Measurements from ENCODE around the gene CACNA2D4. TPM values are rescaled to one million over a fixed set of nuclear protein-coding genes. Genes with fewer than 3 reads are reported as not detected.

CACNA2D4 gene
- total RNA-seq, 1 donor from 2014 or later: 0.72 TPM

DNA sequence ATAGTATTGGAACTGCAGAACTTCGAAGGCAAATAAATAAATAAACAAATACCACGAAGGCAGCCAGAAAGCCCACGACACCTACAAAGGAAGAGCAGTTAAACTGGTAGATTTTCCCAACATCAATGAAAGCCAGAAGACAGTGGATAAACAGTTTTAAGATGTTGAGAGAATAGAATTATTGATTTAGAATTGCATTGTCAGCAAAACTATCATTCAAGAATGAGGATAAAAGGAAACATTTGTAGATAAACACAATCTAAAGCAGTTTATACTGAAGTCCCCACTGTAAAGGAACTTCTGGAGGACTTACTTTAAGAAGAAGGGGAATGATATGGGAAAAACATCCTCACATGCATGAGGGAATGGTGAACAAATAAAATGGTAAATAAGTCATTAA, 29.5 kb downstream of the CACNA2D4 start:
- no peak for DNase-seq (ENCODE audit: low spot score)

DNA sequence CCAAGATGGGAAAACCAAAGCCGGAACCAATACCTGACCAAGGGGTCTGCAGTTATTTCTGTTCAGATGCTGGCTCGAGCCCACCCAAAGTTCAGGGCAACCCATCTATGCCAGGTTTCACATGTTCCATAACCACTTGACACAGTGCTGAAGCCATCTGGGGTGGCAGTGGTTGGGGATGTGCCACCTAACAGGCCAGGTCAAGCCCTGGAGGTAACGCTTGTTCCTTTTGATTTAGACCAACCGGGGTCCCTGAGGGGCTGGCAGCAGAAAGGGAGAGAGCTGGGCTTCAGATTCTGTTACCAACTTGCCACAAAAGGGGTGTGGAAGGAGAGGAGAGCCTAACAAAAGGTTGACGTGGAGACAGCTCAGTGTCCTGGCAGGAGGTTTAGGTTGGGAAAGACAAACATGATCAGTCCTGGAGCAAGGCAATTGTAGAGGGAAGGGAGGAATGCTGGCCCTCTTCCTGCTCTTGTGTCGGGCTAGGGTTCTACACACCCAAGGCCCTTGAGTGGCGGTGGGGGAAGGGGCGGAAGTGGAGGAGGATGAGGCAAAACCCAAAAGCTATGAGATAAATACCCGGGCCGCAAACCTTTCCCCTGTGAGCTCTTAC, 31.9 kb downstream of the CACNA2D4 start:
- DNase-seq (ENCODE audit: low spot score): no peak

DNA sequence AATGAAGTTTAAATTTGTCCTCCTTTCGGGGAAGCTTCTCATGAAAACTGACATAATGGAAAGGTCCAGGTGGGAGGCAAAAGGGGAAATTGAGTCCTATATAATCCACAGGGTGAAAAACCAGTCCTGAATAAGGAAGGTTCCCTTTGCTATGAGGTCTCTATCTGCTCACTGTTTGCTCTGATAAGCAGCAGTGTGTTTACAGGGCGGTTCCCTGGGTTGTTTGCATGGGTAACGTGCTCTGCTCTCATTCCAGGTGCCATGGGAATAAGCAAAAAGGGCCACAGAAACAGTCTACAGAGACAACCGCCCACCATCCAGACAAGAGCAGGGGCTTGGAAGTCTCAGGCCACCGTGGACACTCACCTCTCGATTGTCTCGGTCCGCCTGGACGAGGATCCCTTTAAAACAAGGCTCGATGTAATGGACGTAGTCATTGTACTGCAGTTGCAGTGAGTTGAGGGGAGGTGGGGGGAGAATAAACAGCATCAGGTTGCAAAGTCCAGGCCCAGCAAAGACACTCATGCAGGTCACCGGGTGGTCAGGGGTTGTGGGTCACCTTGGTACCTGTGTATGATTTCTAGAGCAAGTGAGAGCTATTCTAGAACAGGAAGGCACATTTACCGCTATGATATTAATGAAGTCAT, 32.7 kb downstream of the CACNA2D4 start:
- no peak for DNase-seq (ENCODE audit: low spot score)

DNA sequence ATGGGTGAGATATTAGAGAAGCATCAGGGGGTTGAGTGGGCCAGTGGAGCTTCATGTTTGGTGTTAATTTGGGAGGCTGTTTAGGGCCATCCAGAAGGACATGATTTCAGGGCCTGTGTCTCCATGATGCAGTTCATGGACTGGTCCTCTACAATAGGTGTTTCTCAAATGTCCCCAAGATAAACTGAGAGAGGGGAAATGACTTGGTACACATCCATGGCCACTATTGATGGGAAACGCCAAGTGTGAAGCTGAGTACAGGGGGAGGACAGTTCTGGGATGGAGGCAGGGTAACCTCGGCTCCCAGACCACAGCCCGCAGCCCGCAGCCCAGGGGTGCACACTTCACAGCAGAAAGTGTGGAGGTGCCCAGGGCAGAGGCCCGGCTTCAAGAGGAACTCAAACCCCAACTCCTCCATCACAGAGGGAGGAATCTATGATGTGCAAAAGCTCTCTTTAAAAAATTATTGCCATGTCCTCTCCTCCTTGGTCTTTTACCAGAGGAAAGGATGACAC, 33.3 kb downstream of the CACNA2D4 start:
- DNase-seq (ENCODE audit: low spot score): no peak

DNA sequence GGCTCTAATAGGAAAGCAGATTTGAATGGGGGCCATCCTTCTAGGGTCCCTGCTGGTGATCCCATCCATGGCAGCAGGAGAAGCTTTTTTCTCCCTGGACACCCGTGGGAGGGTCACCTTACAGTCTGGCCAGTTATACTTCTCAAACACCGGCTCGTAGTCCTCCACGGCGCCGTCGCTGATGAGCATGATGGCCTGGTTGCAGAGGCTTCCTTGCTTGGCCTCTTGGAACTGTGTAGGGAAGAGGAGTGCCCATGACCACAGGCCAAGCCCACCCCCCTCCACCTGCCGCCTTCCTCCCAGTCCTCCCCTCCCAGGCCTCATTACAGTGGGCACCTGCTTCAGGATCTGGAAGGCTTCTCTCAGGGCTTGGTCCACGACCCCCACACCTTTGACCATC, 33.8 kb downstream of the CACNA2D4 start:
- no peak for DNase-seq (ENCODE audit: low spot score)

DNA sequence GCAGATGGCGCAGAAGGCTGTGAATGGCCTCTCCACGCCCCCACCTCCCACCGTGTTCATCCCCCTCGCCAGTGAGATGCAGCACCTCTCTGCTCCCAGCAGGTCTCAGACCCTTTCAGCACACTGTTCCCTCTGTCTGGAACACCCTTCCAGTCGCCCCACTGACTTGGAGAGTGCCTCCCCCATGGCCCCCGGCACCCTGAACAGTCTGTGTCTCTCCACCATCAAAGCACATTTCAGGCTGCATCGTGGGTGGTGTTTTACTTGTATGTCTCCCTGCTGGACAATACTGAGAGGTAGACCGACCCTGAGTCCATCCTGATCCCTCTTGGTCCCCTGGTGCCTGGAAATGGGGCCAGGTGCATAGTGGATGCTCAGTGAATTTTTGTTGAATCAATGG, 34.9 kb downstream of the CACNA2D4 start:
- no peak for DNase-seq (ENCODE audit: low spot score)

DNA sequence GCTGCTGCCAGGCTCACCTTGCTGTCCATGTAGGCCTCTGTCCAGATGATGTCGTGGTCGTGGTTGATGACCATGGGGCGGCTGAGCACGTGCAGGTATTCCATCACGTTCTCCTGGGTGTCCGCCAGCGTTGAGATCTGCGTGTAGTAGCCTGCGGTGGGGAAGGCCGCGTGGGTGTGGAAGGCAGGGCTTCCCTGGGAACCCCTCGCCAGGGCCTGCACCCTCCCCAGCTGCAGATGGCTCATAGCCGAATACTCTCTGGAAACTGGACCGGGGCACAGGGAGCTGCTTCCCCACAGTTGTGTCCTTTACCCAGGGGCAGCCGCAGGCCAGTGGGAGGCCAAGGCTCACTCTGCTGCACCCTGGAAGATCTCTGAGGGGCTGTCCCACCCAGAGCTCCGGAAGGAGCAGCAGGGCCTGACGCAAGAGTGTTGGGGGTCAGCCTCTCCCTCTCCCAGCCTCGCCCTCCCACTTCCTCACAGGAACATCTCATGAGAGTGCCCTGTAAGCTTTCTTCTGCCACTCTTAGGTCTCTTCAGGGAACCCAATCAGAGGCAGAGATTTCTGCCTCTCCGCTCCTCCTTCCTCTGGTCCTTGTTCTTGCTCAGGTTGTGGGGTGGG, 35.5 kb downstream of the CACNA2D4 start:
- no peak for DNase-seq (ENCODE audit: low spot score)

DNA sequence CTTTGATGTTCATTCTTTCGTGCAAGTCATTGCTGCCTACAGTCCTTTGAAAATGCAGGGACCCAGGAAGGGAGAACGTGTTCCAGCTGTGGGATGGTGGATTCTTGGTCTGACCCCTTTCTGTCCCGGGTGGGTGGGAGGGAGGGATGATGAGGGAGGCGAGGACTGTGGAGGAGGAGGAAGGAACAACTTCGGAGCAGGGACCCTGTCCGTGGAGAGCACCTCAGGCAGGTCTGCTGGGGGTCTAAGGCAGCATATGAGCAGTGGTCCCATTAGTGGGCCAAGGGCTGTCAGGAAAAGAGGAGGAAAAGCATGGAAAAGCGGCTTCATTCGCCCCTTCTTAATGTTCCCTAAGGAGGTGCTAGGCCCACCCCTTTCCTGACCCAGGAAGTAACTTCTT, 36.0 kb downstream of the CACNA2D4 start:
- DNase-seq (ENCODE audit: low spot score): no peak

DNA sequence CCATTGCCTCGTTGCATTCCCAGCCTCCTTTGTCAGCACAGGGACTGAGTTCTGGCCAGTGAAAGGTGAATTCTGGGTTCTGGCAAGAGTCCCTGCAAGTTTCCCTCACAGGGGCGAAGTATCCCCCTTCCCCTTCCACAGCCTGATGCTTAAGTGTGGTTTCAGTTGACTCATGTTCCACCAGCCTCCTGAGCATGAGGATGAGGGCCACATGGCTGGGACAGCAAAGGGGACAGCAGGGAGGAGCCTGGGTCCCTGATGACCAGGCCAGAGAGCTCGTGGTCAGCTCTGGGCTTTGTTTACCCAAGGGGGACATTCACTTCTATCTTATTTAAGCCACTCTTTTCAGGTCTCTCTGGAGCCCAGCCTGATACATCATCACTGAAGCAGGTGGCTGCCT, 36.5 kb downstream of the CACNA2D4 start:
- no peak for DNase-seq (ENCODE audit: low spot score)

DNA sequence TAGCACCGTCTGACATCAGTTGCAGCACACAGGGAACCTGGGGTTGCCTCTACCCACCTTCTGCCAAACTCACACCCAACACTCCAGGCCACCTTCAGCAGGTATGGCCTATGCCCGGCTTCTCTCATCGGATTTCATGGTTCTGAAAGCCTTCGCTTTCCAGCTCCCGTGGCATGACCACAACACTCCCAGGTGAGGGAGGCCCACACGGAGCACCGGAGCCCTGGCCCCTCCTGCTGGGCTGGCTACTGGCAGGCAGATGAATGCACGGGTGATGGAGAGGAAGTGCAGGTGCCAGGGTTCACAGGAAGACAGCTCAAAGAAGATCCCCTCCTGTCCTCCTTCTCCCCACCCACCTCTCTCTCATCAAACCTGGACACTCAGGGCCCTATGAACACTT, 37.2 kb downstream of the CACNA2D4 start:
- DNase-seq (ENCODE audit: low spot score): no peak

DNA sequence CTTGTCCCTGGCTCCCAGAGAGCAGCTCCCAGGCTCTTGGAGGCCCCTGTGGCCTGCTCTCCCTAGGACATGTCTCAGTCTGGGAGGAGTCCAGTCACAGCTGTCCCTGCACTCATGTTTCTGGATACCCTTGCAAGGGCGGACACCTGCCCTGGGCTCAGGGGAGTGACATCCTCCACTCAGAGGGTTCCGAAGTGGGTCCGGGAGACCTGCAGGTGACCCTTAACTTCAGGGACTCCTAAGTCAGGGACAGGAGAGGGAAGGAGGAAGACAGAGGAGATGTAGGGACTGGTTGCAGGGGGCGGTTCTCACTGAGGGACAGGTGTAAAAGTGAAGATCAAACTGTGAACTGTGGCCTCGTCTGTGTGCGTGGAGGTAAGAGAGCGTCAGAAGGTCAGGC, 37.6 kb downstream of the CACNA2D4 start:
- no peak for DNase-seq (ENCODE audit: low spot score)

DNA sequence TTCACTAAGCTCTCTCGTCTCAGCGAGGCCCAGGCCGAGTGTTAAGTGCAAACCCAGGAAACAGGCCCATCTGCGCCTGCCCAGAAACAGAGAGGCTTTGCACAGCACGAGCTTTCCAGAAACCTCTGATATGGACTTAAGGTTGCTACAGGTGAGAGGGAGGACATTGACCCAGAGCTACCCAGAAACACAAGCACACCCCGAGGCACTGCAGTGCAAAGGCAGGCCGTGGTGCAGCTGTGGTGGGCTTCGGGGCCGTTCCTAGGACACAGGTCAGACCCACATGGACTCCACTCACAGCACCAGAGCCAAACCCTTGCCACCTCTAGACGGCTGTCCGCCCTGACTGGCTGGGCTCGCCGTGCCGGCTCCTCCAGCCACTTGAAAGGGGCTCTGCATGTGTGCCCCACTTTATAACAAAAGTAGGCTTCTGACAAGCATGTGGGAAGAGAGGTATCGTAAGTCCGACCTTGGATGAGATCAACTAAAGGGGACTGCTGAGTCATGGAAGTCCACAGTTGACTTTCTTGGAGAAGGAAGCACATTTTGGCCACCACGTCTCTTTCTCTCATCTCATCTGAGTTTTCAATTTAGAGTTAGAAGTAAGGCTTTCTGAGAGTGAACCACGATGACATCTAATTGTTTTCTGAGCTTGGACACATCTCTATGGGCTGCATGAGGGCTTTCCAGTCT, 38.2 kb downstream of the CACNA2D4 start:
- no peak for DNase-seq (ENCODE audit: low spot score)

DNA sequence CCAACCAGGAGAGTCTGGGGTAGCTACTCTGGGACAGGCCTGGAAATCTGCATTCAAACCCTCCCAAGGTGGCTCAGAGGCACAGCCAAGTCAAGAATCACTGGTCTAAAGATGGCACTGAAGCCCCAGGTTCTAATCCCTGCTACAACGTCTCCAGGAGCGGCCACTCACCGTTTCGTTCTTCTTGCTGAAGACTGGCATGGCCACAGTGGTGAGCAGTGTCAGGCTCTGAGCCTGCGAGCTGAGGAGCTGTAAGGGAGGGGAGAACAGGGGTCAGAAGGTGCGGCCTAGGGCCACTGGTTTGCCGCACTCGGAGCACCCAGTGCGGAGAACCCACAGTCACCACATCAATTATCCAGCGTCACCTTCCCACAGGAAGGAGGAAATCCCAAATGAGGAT, 38.8 kb downstream of the CACNA2D4 start:
- DNase-seq (ENCODE audit: low spot score): no peak

DNA sequence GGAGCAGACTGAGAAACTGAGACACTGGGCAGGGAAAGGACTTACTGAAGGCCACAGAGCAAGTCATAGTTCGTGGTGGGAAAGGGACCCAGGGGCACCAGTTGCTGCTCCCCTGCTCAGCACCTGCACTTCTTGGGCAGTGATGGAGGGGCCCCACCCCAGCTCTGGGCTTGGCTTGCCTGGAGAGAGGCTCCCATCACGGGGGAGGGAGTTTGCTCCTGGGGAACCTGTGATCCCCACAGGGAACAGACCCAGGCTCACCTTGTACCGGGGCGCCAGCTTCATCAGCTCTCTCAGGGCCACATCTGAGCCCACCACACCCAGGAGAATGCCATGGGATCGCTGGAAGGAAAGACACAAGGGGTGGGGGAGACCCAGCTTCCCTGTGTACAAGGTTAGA, 39.8 kb downstream of the CACNA2D4 start:
- no peak for DNase-seq (ENCODE audit: low spot score)

DNA sequence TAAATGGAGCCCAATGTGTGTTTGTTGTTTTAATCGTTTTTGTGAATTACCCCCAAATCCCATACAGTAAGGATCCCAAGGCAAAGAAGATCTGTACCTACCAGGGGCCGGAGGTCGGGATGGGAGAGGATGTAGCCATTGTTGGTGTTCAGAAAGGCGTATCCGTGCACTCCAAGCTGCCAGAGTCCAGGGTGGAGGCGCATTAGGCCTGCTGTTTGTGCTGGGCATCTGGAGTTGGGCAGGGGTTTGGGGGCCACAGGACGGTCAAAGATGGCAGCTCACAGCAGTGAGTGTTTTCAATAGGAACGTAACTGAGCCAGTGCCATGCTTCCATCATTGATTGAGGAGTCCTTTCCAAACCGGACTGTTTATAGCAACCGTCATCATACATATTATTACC, 40.2 kb downstream of the CACNA2D4 start:
- no peak for DNase-seq (ENCODE audit: low spot score)

DNA sequence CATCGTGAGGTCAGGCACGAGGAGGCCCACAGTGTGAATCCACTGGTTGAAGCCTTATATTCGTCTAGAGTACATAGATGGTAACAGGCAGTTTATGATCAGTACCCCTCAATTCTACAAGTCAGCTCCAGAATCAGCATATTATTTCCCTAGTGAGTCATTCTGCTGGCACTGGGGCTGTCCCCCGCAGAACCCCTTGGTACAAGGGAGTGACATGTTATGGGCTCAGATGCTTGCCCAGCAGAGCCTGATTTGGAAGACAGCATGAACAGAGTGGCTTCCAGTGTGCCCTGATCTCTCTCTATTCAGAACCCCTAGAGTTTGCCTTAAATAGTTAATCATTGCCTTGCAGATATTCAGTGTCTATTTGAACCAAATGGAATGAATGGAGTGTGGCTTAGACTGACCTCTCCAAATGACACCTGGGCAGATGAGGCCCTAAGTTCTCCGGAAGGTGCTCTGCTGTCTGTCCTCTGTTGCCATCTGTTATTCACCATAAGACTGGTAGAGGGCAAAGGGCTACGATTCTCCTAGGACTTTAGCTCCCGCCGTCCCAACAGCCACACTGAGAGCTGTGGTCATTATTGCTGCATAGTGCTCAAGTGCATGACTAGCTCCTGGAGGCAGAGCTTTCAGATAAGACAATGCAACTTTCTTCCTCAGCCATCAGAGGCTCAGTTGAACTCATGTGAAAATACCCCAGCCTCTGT, 41.1 kb downstream of the CACNA2D4 start:
- DNase-seq (ENCODE audit: low spot score): no peak

DNA sequence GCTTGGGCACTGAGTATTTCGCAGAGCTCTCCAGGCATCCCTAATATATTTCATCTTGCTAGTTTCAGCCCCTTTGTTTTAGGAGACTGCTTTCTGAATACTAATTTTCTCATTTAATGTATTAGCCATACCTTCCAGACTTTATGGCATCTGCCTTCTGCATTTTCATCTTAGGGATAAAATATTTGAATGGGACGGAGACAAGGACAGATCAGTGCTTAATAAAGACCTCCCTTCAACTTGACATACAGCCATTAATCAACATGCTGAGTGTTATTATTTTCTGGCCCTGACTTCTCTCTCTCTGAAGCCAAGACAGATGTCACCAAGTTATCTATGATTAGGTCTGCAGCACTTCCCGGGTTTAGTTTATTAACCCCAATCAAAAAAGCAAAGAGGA, 42.4 kb downstream of the CACNA2D4 start:
- DNase-seq (ENCODE audit: low spot score): no peak

DNA sequence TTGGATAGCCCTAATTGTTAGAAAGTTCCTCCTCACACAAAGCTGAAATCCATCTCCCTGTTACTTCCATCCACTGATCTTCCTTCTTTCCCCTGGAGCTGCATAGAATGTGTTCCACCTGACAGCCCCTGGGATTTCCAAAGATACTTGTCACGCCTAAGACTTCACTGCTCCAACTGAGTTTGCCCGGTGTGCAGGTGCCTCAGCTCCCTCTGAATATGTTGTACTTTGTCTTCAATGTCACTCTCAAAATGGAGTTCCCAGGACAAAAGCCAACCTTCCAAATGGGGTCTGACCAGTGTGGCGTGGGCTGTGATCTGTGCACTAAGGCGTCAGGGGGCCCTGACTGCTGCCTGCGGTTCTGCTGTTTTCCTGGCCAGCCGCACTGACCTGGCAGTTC, 42.8 kb downstream of the CACNA2D4 start:
- DNase-seq (ENCODE audit: low spot score): no peak

DNA sequence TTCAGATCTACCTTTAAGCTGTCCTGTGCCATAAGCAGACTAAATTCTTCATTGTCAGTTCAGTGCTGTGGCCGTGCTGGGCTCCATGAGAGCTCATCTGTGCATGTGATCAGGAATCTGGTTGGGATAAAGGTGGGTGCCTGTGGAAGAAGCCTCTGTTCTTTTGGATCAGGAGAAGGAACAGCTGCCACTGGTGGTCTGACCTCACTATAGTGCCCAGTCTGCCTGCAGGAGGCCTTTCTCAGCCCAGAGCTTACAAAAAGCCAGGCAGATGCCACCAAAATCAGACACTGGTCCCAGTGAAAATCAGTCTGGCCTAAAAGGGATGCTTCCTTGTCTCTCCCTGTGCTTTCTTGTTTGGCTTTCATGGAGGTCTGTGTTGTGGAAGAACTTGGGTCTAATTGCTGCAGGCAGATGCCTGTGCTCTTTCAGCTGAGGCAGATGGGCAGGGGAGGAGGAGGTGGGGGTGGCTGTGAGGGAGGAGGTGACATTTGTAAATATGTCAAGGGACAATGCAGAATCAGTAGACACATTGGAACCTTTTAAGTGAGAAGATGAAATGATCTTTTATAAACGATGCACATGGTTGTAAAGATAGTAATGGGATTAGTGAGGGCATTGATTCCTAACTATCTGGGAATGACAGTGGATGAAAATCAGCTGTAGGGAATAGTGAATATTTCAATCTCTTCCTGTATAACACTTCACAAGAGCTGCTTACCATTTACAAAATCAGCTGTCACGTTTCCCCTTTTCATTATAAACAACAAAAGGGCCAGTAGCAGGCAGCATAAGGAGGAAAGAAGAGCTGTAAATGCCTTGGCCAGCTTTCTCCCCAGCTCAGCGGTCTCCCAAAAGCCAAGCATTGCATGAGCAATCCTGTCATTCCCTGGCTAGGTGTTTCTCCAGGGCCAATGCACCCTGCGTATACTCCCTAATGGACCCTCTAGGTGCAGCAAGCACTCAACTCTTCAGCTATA, 44.6 kb downstream of the CACNA2D4 start:
- no peak for DNase-seq (ENCODE audit: low spot score)

DNA sequence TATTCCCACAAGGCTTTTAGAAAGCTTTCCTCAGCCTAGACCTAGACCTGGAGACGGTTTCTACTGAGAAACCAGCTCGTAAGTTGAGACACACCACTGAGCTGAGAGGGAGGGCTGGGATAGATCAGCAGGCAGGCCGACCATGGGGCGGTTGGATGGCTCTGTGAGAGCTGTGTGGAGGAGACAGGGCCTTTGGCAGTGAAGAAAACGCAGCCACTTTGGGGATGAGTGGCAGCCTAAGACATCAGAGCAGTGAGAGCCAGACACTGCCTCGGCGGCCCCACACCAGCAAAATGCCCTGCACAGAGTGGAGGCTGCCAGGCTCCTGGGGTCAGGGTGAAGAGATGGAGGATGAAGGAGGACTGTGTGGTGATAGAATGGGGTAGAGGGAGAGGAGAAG, 46.0 kb downstream of the CACNA2D4 start:
- no peak for DNase-seq (ENCODE audit: low spot score)

DNA sequence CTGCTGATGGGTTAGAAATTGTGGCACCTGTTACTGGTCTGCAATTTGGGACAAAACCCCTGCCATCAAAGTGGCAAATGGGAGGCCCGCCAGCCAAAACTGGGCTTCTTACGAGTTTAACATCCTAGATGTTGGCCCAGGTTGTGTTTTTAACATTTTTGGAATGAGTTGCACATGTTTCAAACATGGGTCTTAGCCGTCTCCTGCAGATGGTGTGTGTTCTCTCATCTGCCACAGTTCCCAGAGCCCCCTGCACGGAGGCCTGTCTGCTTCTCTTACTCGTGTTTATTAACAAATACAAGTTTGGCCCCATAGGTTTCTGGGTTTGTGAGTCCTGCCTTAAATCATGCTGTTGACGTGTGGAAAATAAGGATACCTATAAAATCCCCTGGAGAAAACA, 46.5 kb downstream of the CACNA2D4 start:
- DNase-seq (ENCODE audit: low spot score): no peak

Data from umbilical cord (tissue), 2 donors.